Measurements from ENCODE around the gene CDKAL1.

CDKAL1 gene

DNA sequence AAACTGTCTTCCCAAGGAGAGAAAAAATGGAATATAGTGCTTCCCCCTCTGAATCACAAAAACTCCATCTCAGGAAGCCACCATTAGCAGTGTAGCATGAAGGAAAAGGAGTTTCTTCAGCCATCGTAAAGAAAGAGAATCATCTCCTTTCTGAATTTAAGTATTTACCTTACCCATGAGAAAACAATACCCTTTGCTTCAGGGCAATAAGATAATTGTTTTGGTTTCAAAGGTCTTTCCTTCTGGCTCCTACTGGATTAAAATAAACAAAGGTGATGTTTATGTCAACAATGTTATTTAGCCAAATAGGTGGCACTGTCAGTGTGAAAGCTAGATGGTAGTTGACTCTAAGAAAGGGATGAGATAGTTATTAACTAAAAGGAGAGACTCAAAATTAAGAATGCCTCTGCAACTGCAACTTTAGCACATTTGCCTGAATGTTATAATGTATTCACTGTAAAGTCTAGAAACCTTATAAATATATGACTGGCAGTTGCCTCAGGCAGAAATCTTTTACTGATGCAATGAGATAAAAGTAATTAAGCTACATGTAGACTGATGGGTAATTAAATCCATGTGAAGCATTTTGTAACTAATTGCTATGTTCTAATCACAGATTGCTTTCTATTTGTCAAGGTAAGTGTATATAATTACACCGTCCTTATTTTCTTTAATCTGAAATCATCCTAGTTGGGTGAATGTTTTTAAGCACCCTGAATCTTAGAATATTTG lies 399.0 kb downstream of the CDKAL1 start:
- no peak for DNase-seq

DNA sequence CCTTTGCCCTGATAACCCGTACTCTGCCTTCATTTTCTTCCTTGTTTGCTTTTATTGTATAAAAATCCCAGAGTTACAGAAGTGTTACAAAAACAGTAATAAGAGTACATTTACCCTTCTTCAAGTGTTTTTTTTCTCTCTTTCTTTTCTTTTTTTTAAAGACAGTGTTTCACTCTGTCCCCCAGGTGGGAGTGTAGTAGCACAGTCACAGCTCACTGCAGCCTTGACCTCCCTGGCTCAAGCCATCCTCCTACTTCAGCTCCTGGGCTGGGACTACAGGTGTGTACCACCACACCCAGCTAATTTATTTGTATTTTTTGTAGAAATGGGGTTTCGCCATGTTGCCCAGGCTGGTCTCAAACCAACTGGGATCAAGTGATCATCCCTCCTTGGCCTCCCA lies 402.7 kb downstream of the CDKAL1 start:
- no peak for DNase-seq

DNA sequence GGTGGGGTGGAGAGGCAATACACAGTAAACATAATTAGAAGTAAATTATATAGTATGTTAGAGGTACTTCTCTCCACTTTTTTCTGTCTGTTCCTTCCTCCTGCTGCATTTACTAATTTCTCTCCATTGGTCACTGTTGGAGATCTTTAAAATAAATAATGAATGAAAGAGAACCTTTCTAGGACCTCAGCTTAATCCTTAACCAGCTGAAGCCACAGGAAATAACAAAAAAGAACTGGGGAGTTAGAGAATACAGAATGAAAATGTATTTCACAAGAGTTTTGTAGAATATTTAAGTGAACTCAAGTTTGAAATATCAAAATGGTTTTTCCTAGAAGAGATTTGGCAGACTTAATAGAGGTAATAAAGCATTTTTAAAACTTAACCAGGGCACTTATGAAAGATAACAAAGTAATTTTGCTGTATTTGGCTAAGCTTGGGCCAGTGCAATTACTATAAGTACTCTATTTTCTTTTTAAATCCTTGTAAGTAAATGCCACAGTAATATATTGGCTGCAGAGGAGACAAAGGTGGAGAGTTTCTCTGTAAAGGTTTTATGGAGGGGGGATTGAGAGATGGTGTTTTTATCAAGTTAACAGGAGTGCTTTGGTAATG lies 405.0 kb downstream of the CDKAL1 start:
- DNase-seq: no peak

DNA sequence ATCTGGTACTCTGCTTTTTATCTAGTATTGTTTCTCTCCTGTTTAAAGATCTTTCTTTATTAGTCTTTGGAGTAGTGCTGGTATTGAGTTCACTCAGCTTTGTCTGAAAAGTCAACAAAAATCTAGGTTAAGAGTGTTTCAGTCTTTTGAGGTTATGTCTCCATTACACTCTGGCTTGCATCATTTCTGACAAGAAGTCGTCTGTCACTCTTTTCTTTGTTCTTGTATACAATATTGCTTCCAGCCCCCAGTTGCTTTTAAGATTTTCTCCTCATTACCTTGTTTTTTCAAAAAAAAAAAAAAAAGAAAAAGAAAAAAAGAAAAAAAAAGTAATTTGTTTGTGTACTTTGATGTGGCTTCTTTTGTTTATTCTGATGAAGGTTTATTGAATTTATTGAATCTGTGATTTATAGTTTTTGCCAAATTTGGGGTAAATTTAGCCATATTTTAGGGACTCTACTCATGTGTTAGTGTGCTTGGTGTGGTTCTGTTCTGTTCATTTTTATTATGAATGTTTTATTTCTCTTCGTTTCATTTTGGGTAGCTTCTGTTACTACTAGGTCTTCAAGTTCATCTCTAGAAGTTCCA lies 408.9 kb downstream of the CDKAL1 start:
- DNase-seq: no peak

DNA sequence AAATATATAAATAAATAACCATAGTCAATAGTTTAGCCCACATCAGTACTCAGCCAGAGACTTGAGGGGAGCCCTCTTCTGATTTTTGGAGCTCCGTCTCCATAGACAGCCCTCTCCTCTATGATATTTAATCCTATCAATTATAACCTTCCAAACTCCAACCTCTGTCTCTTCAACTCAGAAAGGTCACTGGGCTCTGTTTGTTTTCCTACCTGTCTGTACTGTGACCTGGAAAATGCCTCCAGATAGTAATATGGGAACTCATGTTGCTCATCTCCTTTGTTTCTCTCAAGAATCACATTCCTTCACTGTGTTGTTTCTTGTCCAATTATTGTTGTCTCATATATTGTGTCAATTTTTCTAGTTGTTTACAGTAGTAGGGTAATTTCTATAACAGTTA lies 409.7 kb downstream of the CDKAL1 start:
- no peak for DNase-seq

DNA sequence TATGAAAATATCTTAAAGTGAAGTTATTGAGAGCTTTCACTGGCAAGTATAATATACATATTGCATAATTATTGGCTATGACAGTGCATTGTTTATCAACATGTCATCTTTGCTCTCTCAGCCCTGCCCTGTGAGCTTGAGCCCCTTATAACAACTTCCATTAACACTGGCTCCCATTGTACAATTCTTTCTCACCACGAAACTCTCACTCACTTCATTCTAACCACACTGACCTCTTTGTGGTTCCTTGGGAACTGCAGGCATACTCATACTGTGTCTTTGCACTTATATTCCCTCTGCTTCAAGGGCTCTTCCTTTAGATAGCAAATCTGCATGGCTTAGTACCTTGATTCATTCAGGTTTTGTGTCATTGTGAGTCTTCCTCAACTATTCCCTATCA lies 411.8 kb downstream of the CDKAL1 start:
- DNase-seq: no peak

GRCh38 chr6:20946890-20947289 lies 412.6 kb downstream of the CDKAL1 start:
- no peak for DNase-seq

- DNase-seq: no peak
Observed at GRCh38 chr6:20947977-20948376, 413.7 kb downstream of the CDKAL1 start.

GRCh38 chr6:20948556-20948955 lies 414.3 kb downstream of the CDKAL1 start:
- DNase-seq: no peak

DNA sequence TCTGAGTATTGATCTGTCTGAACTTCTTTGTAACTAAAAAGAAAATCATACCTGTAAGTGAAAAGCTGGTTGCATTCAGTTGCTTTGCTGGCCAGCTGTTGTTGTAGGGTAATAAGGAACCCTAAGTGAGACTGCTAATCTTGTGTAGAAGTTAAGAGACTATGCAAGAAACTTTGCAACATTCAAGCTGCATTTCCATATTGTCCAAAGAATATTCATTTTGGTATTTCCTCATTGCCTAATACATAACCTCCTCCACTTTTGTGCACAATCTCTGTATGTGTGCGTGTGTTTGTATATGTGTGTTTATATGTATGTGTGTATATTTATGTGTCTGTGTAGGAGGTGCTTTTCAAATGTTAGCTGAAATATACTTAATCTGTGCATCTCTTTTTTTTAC lies 414.9 kb downstream of the CDKAL1 start:
- DNase-seq: no peak

GRCh38 chr6:20952699-20953474 lies 418.6 kb downstream of the CDKAL1 start:
- DNase-seq: no peak

DNA sequence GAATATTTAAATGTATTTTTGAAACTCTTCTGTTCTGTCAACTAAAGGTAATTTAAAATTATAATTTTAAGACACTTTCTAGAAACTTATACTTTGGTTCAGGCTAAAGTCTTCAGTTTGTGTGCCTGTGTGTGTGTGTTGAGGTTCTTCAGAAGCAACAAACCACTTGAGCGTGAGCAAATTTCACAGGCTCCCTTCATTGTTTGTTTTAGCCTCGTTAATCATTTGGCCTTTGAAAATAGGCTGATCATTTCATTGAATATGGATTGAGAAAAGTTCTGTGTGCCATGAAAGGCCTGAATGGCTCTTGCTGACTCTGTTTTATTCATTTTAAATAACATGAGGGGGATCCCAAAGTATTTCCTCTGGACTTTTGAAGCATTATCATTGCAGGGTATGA lies 420.1 kb downstream of the CDKAL1 start:
- no peak for DNase-seq

DNA sequence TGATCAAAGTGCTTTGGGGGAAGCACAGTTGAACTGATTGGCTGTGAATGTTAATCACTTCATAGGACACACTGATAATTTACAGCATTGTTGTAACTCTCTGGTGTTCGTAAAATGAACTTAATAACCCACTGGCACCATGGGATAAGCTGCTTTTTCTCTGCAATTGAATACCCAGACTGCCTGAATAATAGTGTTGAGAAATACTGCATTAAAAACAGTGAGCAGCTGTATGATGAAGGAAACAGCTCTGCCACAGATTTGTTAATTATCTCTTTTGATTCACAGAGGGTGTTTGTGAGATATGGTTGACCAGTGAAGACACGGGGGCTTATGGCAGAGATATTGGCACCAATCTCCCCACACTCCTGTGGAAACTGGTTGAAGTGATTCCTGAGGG lies 420.9 kb downstream of the CDKAL1 start:
- no peak for DNase-seq

DNA sequence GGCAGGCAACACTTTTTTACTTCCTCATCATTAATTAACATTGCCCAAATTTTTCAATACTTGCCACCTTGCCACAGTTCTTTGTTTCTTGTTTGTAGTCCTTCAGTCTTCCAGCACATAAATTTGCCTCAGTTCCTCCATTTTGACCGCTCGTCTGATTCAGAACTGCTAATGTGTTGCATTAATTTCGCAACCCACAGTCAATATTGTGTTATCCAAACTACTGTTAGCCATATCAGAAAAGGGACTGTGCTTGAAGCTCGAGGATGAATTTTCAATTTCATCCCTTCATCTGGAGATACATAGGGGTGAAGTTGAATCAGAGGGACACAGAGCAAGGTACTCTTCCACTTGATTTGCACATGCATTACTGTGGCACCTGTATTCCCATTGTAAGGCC lies 421.5 kb downstream of the CDKAL1 start:
- no peak for DNase-seq

DNA sequence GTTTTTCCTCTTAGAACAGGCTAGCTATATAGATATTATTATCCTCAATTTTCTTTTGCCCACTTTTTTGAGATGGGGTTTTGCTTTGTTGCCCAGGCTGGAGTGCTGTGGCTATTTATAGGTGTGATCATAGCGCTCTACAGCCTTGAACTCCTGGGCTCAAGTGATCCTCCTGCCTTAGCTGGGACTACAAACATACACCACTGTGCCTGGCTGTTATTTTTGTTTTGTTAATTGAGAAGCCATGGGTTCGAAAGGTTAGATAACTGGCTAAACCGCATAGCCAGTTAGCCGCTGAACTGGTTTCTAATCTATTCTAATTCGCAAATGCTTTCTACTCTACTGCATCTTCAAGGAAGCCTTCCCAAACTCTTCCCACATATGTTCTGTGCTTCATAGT lies 425.8 kb downstream of the CDKAL1 start:
- DNase-seq: no peak

- DNase-seq: no peak
Observed at GRCh38 chr6:20965276-20965675, 431.0 kb downstream of the CDKAL1 start.

DNA sequence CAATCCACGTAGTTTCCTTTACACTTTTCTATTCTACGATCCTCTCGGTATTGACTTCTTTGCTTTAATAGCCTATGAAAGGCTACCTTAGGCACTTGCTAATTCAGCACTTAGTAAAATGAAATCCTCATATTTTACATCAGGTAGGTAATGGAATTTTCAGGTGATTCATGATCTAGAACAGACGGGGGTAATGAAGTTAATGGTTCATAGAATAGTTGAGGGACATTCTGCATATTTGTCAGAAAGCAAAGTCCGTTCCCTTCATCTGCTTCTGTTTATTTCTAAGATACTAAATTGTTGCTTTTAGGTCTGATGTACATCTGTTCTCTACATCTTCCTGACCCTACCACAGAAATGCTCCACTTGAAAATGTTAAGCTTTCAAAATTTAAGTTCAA lies 431.7 kb downstream of the CDKAL1 start:
- DNase-seq: no peak

GRCh38 chr6:20969551-20969950 lies 435.3 kb downstream of the CDKAL1 start:
- no peak for DNase-seq

DNA sequence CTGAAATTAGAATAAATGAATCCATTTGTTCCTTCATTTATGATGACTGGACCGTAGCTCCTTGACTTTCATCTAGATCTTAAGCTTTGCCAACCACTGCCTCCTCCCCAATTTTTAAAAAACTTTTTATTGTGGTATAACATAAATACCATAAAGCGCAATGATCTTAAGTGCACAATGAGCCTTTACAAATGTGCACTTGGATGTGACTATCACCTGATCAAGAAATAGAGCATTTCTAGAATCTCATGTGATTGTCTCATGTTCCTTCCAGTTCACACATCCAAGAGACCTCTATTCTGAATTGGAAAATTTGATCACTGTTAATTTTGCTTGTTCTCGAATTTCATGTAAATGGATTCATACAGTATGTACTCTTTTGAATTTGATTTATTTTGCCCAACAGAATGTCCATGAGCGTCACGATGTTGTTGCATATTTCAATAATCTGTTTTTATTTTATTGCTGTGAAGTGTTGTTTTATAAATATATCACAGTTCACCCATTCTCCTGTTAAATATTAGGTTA lies 442.2 kb downstream of the CDKAL1 start:
- DNase-seq: no peak

DNA sequence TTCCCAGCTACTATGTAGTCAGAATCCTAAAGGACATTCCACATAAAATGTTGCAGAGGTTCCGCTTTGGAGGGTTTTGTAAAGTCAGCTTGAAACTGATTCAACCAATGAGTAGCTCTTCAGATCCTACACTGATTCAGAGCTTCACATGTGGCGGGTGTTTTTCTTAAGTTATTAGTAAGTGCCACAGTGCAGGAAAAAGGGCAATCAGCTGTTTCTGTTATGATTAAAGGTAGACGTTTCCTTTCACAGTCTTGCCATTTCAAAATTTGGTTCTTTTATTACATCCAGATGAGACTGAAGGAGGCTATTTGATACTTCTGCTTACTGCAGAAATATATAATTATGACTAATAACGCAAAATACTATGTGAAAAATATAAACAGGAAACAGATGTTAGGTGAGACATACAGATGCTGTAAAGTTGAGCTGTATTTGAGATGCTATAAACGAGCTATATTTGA lies 443.9 kb downstream of the CDKAL1 start:
- DNase-seq: no peak

DNA sequence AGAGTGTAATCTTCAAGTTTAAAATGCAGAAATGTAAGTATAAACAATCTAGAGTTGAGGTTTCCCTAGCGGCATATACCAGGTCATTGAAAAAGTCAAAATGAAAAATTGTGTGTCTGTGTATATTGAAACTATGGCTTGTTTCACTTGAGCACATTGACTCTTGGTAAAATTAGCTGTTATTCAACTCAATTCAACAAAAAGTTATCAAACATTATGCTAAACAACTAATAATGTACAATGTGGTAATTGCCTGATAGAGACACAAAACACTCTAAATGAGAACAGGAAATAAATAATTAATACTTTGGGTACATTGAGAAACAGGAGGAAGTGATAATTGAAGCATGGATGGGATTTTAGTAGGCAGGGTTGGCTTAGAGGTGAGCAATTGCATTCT lies 444.8 kb downstream of the CDKAL1 start:
- DNase-seq: no peak

DNA sequence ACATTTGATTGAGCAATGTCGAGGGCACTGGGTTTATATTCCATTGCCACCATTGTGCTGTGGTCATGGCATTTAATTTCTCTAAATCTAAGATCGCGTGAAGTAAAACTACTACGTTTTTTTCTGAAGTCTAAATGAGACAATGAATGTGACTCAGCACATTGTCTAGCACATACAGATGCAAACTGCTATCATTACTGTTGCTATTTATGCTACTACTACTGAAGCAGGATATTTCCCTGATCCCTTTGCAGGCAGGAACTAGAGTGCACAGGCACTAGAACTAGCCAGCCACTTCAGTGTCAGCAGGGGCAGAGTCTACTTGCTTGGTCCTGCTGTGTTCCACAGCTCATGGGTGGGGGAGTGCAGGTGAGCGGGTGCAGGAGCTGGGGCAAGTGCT lies 449.7 kb downstream of the CDKAL1 start:
- no peak for DNase-seq

DNA sequence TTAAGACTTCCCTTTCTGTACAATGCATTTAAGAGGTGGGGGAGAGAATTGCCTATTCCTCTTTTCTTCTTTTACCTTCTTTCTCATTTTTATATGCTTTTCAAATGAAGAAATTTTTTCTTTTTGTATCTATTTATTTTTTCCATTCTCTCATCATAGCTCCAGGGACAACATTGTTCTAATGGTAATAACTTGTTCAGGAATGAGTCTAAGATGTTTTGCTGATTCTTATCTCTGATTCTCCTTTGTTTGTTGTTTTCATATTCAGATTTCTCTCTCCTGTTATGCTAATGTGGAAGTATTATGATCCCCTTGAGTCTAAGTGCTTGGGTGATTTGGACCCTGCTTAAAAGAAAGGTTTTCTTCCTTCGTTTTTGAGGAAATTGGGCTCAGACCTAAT lies 451.6 kb downstream of the CDKAL1 start:
- DNase-seq: no peak

All from activated CD4-positive, alpha-beta T cell treated with anti-CD3 and anti-CD28 coated beads for 4 hours (primary cell).